A172 (cell line): Measurements from ENCODE around the gene COQ2. TPM values are rescaled to one million over a fixed set of nuclear protein-coding genes. Genes with fewer than 3 reads are reported as not detected.

ENCODE experiments used
- DNase-seq: peaks from one replicate; pipeline ENCODE4 v3.0.0-alpha.2; 2015; ENCODE audit warnings: low spot score
- total RNA-seq: library from RNA; depleted of rRNA; stranded (reverse); fragments of >200 nt; shearing (Covaris generic); gene quantifications from 2 replicates; pipeline ENCODE4 v1.2.3, GENCODE V29; 2014; rRNA removed

The COQ2 gene
- total RNA-seq, 1 experiment from 2014 or later: 42.2 TPM

GRCh38 chr4:83216959-83217683, 67.5 kb downstream of the COQ2 start:
- DNase-seq: no peak

DNA sequence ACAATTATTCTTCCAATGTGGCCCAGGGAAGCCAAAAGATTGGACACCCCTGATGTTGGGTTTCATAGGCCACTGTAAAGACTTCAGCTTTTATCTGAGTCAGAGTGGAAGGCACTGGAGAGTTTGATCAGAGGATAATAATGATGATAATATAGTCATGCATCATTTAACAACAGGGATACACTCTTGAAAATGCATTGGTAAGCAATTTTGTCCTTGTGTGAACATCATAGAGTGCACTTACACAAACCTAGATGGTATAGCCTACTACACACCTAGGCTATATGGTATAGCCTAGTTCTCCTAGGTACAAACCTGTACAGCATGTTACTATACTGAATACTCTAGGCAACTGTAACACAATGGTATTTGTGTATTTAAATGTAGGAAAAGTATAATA, 70.5 kb downstream of the COQ2 start:
- no peak for DNase-seq

Other genes with a start within 250 kb of the COQ2 start
- gene COPS4, start 249.6 kb downstream of the COQ2 start, total RNA-seq: 94.3 and 103 TPM in 2 replicates
- gene PLAC8, start 170.1 kb downstream of the COQ2 start, total RNA-seq: 2.7 and 6.7 TPM in 2 replicates
- 1.3 and 2.3 TPM in 2 replicates for gene HPSE, start 50.0 kb upstream of the COQ2 start, total RNA-seq
- 6.9 and 7.6 TPM in 2 replicates for gene HELQ, start 171.0 kb upstream of the COQ2 start, total RNA-seq
- gene MRPS18C, start 171.3 kb upstream of the COQ2 start, total RNA-seq: 38.3 and 49.2 TPM in 2 replicates
- gene ABRAXAS1, start 200.3 kb upstream of the COQ2 start, total RNA-seq: 9.3 and 16.4 TPM in 2 replicates